GM21526 (cell line): ENCODE measurements around the gene DISP1.

Experiments
- ATAC-seq: cut with Tn5 transposase; IDR thresholded peaks from one replicate; pipeline ENCODE4 v1.9.1; 2021; ENCODE audit warnings: moderate library complexity; ENCODE audit not compliant: unreplicated experiment, low FRiP score

Gene DISP1

GRCh38 chr1:222791006-222791710 is 23.7 kb upstream of the DISP1 start:
- no peak for ATAC-seq

- no peak for ATAC-seq
Measured at GRCh38 chr1:222792744-222793143, 22.1 kb upstream of the DISP1 start.

- ATAC-seq, result no peak
Measured at GRCh38 chr1:222794656-222795474, 20.0 kb upstream of the DISP1 start.

- no peak for ATAC-seq
Measured at GRCh38 chr1:222798116-222798515, 16.7 kb upstream of the DISP1 start.

- no peak for ATAC-seq
Measured at GRCh38 chr1:222798975-222799374, 15.9 kb upstream of the DISP1 start.

GRCh38 chr1:222801067-222801466 is 13.8 kb upstream of the DISP1 start:
- ATAC-seq, result no peak

- ATAC-seq, result no peak
Measured at GRCh38 chr1:222811671-222812070, 3.2 kb upstream of the DISP1 start.

- no peak for ATAC-seq
Measured at GRCh38 chr1:222813866-222814535, 838 bp upstream of the DISP1 start.

- ATAC-seq, result no peak
Measured at GRCh38 chr1:222815440-222815765, 564 bp downstream of the DISP1 start.

- ATAC-seq, result no peak
Measured at GRCh38 chr1:222817529-222817928, 2.7 kb downstream of the DISP1 start.

- ATAC-seq, result no peak
Measured at GRCh38 chr1:222818171-222818570, 3.3 kb downstream of the DISP1 start.

GRCh38 chr1:222820171-222820712 is 5.4 kb downstream of the DISP1 start:
- no peak for ATAC-seq

GRCh38 chr1:222821239-222821638 is 6.4 kb downstream of the DISP1 start:
- no peak for ATAC-seq

- no peak for ATAC-seq
Measured at GRCh38 chr1:222823695-222824094, 8.9 kb downstream of the DISP1 start.

- ATAC-seq, result no peak
Measured at GRCh38 chr1:222824641-222825040, 9.8 kb downstream of the DISP1 start.

GRCh38 chr1:222828939-222829338 is 14.1 kb downstream of the DISP1 start:
- no peak for ATAC-seq

GRCh38 chr1:222829868-222830267 is 15.0 kb downstream of the DISP1 start:
- ATAC-seq, result no peak

- no peak for ATAC-seq
Measured at GRCh38 chr1:222833356-222833876, 18.6 kb downstream of the DISP1 start.

- ATAC-seq, result no peak
Measured at GRCh38 chr1:222843469-222844410, 28.9 kb downstream of the DISP1 start.

- ATAC-seq, result no peak
Measured at GRCh38 chr1:222844411-222844779, 29.6 kb downstream of the DISP1 start.
